GM12892 (cell line): ENCODE data around the gene EGFL8.

Experiments
- POLR2AphosphoS5 ChIP-seq: IDR thresholded peaks from 2 replicates; pipeline ENCODE4 v1.6.1; 2011; ENCODE audit warnings: low read depth, low read length, control low read depth
- TAF1 ChIP-seq: IDR thresholded peaks from 2 replicates; pipeline ENCODE4 v1.6.1; 2011; ENCODE audit warnings: low read depth, mild to moderate bottlenecking, control low read depth, low read length, borderline replicate concordance

DNA sequence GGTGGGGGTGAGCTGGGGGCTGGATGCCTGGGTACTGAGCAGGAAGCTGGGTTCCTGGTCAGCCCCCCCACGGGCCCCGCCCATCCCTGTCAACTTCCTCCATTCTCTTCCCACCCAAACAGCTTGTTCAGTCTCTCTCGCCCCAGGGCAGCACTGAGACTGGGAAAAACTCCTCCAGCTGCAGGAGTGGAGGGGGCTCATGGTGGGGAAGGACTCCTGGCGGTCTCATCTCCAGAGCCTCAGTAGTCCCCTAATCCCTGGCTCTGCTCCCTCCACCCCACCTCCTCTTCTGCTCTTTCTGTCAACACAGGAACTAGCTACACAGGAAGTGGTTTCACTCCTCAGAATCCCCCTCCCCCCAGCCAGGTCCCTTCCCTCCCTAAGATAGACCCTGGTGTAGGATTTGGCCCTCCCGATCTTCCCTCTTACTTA, 28.2 kb downstream of the EGFL8 start, which contains the start of gene GPSM3:
- TF ChIP-seq TAF1 (no peak), POLR2AphosphoS5 (no peak)
